SK-N-SH treated with all-trans-retinoic acid at 6 μM for 48 hours (cell line): ENCODE measurements around the gene B4GALT2.

Experiments
- ARNTL ChIP-seq: fragments of 450-650 bp; formaldehyde crosslinking; IDR thresholded peaks from 2 replicates; pipeline ENCODE4 v1.5.0; 2020; ENCODE audit warnings: low read depth, mild to moderate bottlenecking, moderate library complexity, borderline replicate concordance
- CREB5 ChIP-seq: fragments of 250-450 bp; sonication (Bioruptor Pico); IDR thresholded peaks from 2 replicates; pipeline ENCODE4 v1.5.1; 2020; ENCODE audit warnings: low read depth, mild to moderate bottlenecking, moderate library complexity
- PATZ1 ChIP-seq: fragments of 250-450 bp; sonication (Bioruptor Pico); IDR thresholded peaks from 2 replicates; pipeline ENCODE4 v1.8.0; 2020; ENCODE audit warnings: mild to moderate bottlenecking, moderate library complexity, borderline replicate concordance
- POU6F1 ChIP-seq: fragments of 250-450 bp; sonication (Bioruptor Pico); IDR thresholded peaks from 2 replicates; pipeline ENCODE4 v1.8.0; 2021; ENCODE audit warnings: low read depth, mild to moderate bottlenecking, moderate library complexity, borderline replicate concordance
- RARB ChIP-seq: fragments of 250-450 bp; sonication (Bioruptor Pico); IDR thresholded peaks from 2 replicates; pipeline ENCODE4 v1.8.0; 2021; ENCODE audit warnings: mild to moderate bottlenecking, moderate library complexity
- TCF4 ChIP-seq: fragments of 250-450 bp; sonication (Bioruptor Pico); IDR thresholded peaks from 2 replicates; pipeline ENCODE4 v1.8.0; 2021; ENCODE audit warnings: mild to moderate bottlenecking, moderate library complexity, borderline replicate concordance
- TSHZ2 ChIP-seq: fragments of 250-450 bp; sonication (Bioruptor Pico); IDR thresholded peaks from 2 replicates; pipeline ENCODE4 v1.5.0; 2020; ENCODE audit warnings: mild to moderate bottlenecking, moderate library complexity
- ZC3H10 ChIP-seq: fragments of 250-450 bp; sonication (Bioruptor Pico); IDR thresholded peaks from 2 replicates; pipeline ENCODE4 v1.5.1; 2021; ENCODE audit warnings: mild to moderate bottlenecking, moderate library complexity
- ZFP3 ChIP-seq: fragments of 250-450 bp; sonication (Bioruptor Pico); IDR thresholded peaks from 2 replicates; pipeline ENCODE4 v1.5.0; 2020; ENCODE audit warnings: mild to moderate bottlenecking, moderate library complexity
- ZFP30 ChIP-seq: fragments of 450-650 bp; formaldehyde crosslinking; IDR thresholded peaks from 2 replicates; pipeline ENCODE4 v1.5.0; 2022; ENCODE audit warnings: mild to moderate bottlenecking, moderate library complexity
- ZNF8 ChIP-seq: fragments of 450-650 bp; formaldehyde crosslinking; IDR thresholded peaks from 2 replicates; pipeline ENCODE4 v1.5.0; 2020; ENCODE audit warnings: mild to moderate bottlenecking, moderate library complexity

GRCh38 chr1:43938892-43939587, 40.0 kb upstream of the B4GALT2 start:
- no peak for TF ChIP-seq POU6F1 (CRISPR knock-in tag)
- no peak for TF ChIP-seq ZFP3 (CRISPR knock-in tag)
- TF ChIP-seq ZFP30 (CRISPR knock-in tag): no peak
- no peak for TF ChIP-seq RARB (CRISPR knock-in tag)
- TF ChIP-seq PATZ1 (CRISPR knock-in tag): no peak
- no peak for TF ChIP-seq ZNF8
- TF ChIP-seq CREB5 (CRISPR knock-in tag): no peak
- TF ChIP-seq ZC3H10 (CRISPR knock-in tag): no peak
- TF ChIP-seq TSHZ2 (CRISPR knock-in tag): no peak
- TF ChIP-seq TCF4: no peak
- no peak for TF ChIP-seq ARNTL (CRISPR knock-in tag)
